Fibroblast of peridontal ligament (primary cell): ENCODE data around the gene PAPSS2.
A peak's percentile ranks its signal among the peaks of the same experiment; 100 is the strongest.
"Not testable (repeated sequence)": the region's sequence is repeated elsewhere in the genome, so short reads cannot be mapped to it uniquely, and the experiment has no call there.

Experiments
- DNase-seq: peaks from one replicate; pipeline ENCODE4 v3.0.0-alpha.2; 2010; ENCODE audit errors: extremely low read depth

Gene PAPSS2

DNA sequence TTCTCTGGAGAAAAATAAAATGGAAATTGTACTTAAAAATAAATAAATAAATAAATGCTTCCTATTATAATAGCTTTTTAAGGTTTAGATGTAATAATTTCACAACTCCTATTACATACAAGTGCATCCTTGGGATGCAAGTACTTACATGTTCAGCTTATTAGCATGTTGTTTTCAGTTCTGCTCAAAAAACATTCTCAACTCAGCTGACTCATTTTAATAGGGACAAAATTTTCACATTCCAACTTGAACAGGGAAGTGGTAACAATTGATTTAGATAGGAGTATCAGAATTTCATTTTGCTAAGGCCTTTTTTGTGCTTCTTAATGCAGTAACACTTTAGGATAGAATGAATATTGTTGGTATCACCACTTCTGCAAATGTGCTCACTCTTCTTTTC, 16.7 kb upstream of the PAPSS2 start:
- DNase-seq: no peak

DNA sequence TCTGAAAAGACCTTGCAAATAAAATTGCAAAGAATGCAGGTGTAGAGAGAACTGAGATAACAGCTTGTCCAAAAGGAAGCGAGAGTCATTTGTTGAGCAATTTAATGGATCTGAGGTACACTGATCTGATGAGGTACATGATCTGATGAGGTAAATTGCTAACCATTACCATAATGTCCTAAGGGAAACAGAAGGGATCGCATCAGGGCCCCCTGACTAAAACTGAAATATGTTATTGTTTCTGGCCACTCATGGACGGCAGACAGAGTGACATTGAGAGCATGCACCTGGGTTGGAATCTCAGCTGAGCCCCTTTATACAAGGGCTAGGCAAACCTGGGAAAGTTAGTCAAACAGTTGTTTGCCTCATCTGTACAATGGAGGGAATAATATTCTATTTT, 15.8 kb upstream of the PAPSS2 start:
- DNase-seq: no peak

DNA sequence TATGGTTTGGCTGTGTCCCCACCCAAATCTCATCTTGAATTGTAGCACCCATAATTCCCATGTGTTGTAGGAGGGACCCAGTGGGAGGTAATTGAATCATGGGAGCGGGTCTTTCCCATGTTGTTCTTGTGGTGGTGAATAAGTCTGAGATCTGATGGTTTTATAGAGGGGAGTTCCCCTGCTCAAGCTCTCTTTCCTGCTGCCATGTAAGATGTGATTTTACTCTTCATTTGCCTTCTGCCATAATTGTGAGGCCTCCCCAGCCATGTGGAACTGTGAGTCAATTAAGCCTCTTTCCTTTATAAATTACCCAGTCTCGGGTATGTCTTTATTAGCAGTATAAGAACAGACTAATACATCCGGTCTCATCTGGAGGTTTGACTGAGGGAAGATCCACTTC, 15.2 kb upstream of the PAPSS2 start:
- DNase-seq: not testable (repeated sequence)

DNA sequence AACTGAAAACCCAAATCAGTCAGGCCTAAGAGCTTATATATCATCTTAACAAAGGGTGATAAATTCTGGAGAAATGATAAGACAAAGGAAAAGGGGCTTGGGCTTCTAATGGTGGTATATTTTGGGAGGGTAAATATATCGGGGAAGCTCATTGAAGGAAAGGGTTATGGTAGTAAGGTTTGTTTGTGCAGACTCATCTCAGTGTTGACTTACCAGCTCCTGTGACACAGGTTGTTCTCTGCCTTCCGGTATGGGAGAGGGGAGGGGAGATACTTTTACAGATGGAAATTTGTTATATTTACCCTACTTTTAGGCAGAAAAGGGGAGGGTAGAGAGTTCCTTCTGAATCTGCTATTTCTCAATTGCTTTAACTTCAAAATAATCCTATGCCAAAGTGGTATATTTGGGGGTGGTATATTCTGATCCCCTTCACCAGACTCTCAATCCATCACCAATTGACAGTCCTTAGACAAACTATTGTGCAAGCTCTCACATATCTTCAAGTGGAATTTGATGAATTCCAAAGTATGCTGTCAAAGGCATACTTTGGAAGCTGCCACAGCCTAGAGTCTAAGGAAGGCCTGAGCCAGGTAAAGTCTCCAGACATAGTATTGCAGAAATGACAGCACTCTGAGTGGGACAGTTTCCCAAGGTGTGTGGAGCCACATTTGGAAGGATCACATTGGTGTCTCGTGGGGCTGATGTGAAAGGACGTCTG, 13.3 kb upstream of the PAPSS2 start:
- DNase-seq: no peak

DNA sequence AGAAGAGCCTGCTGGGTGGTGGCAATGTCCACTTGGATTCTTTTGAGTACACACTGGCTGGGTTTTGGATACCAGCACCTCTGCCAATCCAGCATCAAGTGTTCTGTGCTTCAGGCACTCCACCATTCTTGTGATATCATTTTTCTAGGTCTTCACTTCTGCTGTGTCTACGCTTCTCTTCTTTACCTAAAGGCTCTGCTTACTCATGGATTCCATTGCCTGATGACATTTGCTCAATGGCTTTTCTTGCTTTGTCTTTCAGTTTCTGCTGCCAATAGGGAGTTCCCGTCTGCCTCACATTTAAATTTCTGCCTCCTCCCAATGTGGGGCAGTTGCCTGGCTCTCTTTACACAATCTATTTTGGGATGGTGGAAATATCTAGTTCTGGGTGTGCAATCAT, 12.7 kb upstream of the PAPSS2 start:
- DNase-seq: no peak

DNA sequence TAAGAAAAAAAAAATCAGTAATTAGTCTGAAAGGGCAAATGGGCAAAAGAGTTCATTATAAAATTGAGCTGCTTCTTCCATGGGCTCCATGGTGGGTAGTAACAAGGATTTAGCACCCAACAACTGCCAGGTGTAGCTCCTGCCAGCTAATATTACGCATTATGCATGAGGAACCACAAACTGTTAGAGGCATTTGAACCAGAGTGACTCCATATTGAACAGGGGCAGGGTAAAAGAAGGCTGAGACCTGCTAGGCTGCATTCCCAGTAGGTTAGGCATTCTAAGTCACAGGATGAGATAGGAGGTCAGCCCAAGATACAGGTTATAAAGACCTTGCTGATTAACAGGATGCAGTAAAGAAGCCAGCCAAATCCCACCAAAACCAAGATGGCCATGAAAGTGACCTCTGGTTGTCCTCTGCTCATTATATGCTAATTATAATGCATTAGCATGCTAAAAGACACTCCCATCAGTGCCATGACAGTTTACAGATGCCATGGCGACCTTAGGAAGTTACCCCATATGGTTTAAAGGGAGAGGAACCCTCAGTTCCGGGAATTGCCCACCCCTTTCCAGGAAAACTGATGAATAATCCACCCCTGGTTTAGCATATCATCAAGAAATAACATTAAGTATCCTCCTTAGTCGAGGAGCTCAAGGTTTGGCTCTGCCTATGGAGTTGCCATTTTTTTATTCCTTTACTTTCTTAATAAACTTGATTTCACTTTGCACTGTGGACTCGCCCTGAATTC, 8.7 kb upstream of the PAPSS2 start:
- DNase-seq: no peak

DNA sequence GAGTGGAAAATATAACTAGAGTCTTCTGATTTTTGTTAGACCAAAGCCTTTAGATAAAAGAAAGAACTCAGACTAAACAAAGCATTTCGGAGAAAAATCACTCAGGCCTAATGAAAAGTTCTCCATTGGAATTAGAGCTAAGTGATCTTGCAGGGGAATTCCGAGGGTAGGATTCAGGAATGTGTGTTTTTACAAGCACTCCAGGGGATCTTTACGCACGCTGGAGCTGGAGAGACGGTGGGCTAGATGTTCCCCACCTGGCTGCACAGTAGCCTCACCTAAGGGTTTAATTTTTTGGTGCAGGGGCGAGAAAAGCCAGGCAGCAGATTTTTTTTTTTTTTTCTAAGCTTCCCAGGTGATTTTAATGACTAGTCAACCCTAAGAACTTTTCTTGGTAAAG, 7.9 kb upstream of the PAPSS2 start:
- DNase-seq: no peak

DNA sequence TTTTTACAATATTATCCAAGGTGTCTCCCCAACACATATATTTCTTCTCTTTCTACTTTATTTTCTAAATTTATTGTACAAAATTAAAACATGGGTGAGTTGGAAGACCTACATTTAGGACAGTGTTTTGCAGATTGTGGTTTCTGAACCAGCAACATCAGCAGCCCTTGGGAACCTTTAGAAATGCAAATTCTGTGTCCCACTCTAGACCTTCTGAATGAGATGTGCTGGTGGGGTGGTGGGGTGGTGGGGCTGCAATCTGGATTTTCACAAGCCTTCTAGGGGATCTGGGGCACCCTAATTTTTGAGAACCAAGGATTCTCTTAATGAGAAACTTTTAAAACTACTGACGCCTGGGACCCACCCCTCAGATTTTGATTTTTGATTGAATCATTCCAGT, 7.4 kb upstream of the PAPSS2 start:
- no peak for DNase-seq

DNA sequence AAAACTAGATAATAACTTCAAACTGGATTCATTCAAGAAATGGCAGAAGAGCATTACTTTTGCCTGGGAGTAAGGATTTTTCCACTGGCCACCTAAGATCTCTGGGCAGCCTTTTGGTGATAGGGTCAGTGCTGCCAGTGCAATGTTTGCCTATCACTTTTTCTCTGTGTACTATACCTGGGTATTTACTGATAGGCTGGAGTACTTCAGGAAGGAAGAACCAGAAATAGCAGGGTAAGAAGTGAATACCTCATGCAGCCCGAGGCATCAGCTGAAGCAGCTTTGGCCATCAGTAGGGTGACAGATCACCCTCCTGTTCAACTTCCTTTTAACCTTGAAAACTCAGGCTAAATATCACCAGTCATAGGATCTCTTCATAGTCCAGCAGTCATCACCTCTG, 5.5 kb upstream of the PAPSS2 start:
- DNase-seq: no peak

DNA sequence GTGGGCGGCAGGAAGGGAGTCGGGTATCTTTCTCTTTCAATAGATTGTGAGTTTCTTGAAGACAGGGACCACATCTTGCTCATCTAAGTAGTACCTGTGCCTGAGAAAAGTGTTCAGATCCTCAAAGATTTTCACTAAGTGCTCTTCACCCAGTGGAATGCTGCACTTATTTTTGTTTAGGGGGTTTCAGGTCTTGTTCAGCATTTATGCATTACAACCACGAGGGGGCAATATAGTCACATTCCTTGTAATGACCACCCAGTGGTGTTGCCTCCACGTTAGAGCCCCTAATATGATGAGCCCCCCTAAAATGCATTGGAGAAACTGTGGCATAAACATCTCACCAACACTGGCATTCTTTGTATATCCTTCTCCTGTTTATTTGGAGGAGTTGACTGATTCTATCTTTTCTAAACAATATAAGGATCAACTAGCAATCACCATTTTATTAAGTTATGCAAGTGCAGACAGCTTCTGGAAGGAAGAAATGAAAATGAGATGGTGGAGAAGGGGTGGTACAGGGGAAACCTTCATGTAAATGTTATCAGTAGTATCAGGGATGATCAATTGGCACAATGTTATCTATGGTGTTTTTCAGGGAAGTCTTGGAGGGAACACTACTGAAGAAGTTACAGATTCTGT, 3.1 kb upstream of the PAPSS2 start:
- peak; percentile 61 for DNase-seq

DNA sequence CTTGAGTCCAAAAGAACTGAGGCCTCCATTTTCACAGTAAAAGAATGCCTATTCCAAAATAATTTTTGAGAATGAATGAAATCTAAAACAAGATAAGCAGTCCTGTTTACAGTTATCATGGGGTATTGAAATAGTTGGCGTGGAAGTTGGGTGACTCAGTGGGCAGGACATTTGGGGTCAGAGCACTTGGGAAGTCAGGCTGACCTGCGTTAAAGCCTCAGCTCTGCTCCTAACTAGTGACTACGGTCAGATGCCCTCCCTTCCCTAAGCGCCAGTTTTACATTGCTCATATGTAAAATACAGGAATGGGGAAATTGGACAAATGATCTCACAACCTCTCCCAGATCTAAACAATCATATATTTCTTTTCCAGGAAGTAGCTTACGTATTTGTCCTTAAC, 2.3 kb upstream of the PAPSS2 start:
- peak; percentile 80 for DNase-seq

DNA sequence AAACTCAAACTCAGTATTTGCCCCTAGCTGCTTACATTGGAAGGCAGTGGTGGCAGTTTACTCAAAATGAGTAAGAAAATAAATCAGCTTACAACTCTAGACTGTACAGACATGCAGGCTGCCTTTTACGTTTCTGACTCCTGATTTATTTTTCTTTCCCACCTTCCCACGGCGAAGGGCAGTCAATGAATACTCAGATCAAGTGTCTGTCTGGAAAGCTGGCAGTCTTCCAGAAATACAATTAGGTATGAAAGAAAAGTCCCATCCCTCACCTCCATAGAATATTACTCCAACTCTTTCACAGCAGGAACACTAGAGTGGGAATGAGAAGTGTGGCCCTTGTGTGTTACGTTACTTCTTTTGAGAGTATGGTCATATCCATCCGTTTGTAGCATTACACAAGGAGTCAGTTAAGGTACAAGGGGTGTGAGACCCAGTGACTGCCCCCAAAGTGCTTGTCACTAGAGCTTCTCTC, 1.3 kb upstream of the PAPSS2 start:
- no peak for DNase-seq

DNA sequence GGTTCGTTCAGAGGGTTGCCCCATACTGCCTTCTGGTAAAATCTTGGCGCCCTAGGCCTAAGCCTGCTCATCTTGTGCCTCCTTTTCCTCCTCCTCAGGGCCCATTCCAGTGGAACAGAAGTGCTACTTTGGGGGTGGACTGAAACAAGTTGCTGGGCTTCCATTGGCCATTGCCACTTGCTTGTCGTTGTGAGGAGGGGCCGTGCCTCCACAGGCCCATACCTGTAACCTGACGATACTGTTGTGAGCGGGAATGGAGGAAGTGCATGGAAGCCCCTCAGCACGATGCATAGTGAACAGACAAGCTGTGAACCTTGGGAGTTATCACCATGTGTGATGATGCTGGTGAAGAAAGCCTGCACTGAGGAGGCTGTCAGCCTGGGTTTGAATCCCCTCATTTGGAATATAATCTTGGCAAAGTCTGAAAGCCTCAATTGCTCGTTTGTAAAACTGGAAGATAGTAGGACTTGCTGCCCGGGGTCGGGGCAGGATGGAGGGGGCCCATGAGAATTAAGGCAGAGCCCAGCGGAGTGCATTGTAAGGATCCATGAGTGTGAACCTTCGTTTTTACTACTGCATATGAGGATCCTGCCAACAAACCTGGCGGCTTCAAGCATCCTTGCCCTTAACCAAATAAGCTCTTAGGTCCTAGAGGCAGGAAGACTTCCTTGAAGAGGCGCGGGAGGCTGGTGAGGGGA, 671 bp upstream of the PAPSS2 start:
- no peak for DNase-seq

DNA sequence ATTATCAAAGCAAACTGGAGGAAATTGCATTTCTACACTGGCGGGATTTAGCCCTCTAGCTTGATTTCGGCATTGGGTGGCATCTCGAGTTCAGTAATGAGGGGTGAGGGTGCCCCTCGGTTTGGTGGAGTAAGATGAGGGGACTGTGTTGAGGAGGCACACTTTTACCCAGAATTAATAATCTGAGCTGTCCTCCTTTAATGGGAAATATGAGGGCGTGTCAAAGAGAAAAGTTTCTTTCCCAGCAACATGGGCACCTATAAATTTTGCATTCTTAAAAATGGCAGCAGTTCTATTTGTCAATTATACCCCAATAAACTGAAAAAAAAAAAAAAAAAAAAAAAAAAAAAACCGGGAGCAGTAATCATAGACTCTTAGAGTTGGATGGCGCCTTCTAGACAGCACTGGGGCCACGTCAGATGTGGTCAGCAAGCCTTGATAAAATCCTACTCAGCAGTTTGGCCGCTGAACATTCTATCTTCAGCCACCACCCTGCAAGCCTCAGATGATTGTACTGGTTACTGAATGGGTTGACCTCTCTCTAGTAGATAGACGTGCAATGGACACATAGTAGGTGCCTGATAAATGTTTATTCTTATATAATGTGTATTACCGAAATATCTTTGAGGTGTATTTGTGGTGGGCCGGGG, 931 bp downstream of the PAPSS2 start:
- peak; percentile 76 for DNase-seq

DNA sequence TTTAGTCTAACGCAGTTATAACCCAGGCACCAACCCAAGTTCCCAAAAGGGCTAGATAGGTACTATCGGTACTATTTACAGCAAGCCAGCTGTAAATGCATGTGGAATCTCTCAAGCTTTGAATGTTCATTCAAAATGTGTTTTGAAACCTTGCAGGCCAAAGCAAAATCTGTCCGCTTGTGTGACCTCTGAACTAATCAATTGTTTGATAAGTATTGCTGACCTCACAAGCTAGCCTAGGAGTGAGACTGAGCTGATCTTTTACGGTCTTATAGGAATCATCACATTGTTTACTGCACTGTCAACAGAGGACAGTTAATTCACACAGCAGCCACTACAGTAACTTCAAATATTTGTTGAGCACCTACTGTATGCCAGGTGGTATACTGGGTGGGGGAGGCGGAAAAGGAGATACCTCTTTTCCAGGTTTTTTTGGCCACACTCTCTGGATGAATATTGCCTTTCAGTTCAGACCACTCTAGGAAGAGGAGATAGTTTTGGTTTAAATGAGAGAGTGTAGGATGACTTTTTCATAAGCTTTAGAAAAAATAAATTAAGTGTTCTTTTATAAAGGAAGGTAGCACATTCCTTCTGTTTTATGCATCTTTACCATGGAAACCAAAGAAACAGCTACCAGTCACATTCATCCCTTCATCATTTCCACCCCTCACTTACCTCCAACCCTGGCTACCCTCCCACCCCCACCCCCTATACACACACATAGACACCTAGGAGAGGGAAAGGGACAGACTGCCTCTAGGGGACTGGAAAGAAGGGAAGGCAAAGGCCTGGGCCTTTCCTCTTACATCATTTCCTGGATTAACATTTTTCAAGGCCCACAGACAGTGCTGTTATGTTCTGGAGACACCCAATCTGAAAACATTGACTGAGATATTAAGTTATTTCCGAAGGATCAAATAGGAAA, 2.4 kb downstream of the PAPSS2 start:
- DNase-seq: no peak

DNA sequence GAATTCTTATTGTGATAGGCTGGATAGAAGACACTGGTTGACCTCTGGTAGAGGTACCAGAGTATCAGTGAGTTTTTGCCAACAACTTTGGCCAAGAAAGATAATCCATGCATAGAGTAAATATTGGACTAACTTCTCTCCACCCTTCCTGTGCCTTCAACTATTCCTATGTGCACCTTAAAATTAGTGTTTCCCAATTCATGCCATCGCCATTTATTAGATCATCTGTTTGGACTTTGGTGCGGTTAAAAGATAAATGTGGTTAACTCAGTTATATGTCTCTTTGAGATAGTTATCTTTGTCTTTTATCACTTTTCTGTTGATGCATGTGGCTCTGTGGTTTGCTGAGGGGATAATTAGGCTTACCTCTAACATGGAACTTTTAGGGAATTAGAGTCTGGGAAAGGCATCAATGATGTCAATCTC, 4.6 kb downstream of the PAPSS2 start:
- no peak for DNase-seq

DNA sequence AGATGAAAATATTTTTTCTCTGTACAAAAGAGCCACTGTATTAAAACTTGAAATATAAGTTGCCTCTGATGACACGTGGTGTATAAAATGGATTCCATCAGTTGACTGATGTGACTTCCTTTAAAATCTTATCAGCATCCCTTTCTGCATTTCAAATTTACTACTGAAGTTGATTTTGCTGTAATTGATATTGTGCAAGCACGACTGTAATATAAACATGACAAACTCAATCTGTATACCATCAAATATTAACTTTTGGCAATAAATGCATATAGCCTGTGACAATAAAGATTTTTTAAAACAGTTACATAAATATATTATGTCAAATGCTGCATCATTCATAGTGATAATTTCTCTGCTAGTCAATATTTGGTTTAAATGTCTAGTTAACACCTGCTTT, 7.8 kb downstream of the PAPSS2 start:
- no peak for DNase-seq

DNA sequence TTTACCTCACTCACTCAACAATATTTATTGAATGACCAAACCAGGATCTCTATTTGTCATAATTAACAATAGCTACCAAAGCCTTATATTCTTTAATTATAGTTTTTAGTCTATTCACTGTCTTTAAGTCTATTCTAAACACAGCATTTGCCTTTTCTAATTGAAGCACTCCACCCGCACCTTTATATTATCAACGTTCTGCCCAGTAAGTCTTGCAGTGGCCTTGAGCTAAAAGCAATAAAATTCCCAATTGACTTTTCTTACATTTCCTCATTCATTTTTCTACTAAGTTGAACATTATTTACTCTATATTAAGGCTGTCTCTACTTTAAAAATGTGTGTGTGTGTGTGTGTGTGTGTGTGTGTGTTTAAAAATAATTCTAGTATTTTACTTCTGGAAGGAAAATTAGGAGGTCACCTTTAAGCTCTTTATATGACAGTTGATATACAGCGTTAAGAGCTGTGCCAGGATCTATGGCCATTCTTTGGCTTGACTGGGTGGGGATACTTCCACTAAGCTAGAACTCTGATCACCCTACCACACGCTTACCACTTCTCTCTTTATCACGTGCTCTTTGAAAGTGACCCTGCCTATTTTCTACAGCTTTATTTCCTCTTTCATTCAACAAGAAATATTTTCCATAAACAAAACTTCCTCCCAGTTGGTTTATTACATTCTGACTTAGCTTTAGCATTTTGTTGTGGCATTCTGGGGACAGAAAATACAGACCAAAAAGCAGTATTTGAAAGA, 8.8 kb downstream of the PAPSS2 start:
- DNase-seq: no peak

DNA sequence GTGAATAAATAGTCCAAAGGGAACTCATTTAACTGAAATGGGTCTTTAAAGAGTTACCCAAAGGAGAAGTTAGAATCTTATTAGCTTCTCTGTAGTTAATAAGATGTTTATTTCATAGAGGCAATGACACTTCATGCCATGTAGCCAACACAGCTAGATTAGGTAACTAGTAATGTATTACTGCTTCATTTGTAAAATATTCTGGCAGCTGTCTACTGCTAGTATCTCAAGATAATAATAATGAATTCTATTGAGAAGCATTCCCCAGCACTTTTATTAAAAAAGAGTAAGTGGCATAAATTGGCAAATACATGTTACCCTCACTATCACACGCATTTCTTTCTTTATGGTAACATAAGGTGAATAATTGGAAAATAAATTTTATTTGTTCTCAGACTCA, 10.1 kb downstream of the PAPSS2 start:
- DNase-seq: no peak

DNA sequence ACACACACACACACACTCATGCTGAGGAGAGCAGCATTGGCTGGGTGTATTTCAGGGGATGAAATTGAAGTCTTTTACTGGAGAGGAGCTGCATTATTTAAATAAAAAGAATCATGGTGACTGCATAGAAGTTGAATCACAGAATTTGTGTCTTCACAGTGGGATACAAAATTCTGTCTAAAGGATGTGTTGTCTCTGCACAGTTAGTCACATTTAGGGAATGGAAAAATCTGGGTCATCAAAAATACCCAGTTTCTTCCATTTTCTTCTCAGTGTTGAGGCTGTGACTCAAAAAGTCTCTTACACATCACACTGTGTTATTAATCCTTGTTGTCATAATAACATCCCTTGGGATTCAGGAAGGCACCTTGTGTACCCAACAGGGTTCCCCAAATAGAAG, 10.9 kb downstream of the PAPSS2 start:
- no peak for DNase-seq
